ENCODE measurements around the gene PKM.

DNA sequence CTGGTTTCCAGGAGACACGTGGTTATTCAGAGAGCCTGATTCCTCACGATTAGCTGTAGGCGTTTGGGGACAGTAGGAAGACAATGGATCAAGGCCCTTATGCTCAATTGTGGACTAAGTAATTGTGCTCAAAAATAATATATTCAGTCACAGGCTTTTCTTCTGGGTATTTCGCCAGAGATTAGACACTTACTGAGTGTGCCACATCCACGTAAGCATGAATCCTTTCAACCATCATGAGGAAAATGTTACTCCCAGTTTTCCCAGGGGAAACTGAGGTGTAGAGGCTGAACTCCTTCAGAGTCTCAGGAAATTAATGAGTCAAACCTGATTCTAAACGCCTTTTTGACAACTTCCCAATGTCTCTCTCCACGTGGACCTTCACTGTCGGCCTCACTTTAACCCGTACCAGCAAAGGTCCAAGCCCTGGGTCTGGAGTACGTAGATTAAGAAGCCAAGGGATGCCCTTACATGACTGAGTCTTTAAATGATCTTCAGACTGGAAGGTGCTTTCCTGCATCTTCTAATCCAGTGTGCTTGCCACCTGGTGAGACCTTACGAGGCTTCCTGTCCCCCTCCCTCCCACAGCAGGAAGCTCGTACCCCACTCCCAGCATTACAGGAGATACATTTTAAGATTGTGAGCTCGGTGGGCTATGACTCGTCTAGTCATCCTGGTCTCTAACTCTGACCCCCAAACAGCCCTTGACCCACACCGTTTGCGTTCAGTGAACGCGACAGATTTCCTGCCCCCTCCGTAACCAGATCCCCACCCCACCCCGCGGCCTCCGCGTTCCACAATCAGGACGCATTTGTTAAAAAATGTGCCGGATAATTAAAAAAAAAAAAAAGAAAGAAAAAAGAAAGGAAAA is 1.7 kb downstream of the PKM start:
- TF ChIP-seq, protein P1, sequence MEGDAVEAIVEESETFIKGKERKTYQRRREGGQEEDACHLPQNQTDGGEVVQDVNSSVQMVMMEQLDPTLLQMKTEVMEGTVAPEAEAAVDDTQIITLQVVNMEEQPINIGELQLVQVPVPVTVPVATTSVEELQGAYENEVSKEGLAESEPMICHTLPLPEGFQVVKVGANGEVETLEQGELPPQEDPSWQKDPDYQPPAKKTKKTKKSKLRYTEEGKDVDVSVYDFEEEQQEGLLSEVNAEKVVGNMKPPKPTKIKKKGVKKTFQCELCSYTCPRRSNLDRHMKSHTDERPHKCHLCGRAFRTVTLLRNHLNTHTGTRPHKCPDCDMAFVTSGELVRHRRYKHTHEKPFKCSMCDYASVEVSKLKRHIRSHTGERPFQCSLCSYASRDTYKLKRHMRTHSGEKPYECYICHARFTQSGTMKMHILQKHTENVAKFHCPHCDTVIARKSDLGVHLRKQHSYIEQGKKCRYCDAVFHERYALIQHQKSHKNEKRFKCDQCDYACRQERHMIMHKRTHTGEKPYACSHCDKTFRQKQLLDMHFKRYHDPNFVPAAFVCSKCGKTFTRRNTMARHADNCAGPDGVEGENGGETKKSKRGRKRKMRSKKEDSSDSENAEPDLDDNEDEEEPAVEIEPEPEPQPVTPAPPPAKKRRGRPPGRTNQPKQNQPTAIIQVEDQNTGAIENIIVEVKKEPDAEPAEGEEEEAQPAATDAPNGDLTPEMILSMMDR (IDR thresholded peaks at IDR 0.05; ENCODE audit: insufficient read depth, low read length) = no peak
- no peak for TF ChIP-seq SPI1 (IDR thresholded peaks at IDR 0.05; ENCODE audit: borderline replicate concordance, low read depth)
- TF ChIP-seq, protein P2, sequence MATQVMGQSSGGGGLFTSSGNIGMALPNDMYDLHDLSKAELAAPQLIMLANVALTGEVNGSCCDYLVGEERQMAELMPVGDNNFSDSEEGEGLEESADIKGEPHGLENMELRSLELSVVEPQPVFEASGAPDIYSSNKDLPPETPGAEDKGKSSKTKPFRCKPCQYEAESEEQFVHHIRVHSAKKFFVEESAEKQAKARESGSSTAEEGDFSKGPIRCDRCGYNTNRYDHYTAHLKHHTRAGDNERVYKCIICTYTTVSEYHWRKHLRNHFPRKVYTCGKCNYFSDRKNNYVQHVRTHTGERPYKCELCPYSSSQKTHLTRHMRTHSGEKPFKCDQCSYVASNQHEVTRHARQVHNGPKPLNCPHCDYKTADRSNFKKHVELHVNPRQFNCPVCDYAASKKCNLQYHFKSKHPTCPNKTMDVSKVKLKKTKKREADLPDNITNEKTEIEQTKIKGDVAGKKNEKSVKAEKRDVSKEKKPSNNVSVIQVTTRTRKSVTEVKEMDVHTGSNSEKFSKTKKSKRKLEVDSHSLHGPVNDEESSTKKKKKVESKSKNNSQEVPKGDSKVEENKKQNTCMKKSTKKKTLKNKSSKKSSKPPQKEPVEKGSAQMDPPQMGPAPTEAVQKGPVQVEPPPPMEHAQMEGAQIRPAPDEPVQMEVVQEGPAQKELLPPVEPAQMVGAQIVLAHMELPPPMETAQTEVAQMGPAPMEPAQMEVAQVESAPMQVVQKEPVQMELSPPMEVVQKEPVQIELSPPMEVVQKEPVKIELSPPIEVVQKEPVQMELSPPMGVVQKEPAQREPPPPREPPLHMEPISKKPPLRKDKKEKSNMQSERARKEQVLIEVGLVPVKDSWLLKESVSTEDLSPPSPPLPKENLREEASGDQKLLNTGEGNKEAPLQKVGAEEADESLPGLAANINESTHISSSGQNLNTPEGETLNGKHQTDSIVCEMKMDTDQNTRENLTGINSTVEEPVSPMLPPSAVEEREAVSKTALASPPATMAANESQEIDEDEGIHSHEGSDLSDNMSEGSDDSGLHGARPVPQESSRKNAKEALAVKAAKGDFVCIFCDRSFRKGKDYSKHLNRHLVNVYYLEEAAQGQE (IDR thresholded peaks at IDR 0.05; ENCODE audit: insufficient replicate concordance, low read depth) = no peak
